Measurements from ENCODE around the gene NCR3LG1.

NCR3LG1 gene

GRCh38 chr11:17392872-17393271 lies 41.3 kb downstream of the NCR3LG1 start:
- TF ChIP-seq CTCF (IDR thresholded peaks at IDR 0.05; ENCODE audit: borderline replicate concordance, insufficient read depth, low read depth, low read length) = no peak
- no peak overlapping the region for H3K4me3 ChIP-seq (ENCODE audit: low read depth, low read length)

GRCh38 chr11:17393472-17393871 lies 41.9 kb downstream of the NCR3LG1 start:
- no peak overlapping the region for H3K4me3 ChIP-seq (ENCODE audit: low read depth, low read length)
- TF ChIP-seq CTCF (IDR thresholded peaks at IDR 0.05; ENCODE audit: borderline replicate concordance, insufficient read depth, low read depth, low read length) = no peak

GRCh38 chr11:17394743-17395390 lies 43.3 kb downstream of the NCR3LG1 start:
- no peak overlapping the region for H3K4me3 ChIP-seq (ENCODE audit: low read depth, low read length)
- TF ChIP-seq CTCF (IDR thresholded peaks at IDR 0.05; ENCODE audit: borderline replicate concordance, insufficient read depth, low read depth, low read length) = no peak

GRCh38 chr11:17395554-17395961 lies 44.0 kb downstream of the NCR3LG1 start:
- H3K4me3 ChIP-seq (ENCODE audit: low read depth, low read length) = no peak overlapping the region
- no peak for TF ChIP-seq CTCF (IDR thresholded peaks at IDR 0.05; ENCODE audit: borderline replicate concordance, insufficient read depth, low read depth, low read length)

- TF ChIP-seq CTCF (IDR thresholded peaks at IDR 0.05; ENCODE audit: borderline replicate concordance, insufficient read depth, low read depth, low read length) = no peak
These were observed 44.4 kb downstream of the NCR3LG1 start for GRCh38 chr11:17395978-17396377.

GRCh38 chr11:17396598-17397310 lies 45.2 kb downstream of the NCR3LG1 start:
- no peak for TF ChIP-seq CTCF (IDR thresholded peaks at IDR 0.05; ENCODE audit: borderline replicate concordance, insufficient read depth, low read depth, low read length)
- H3K4me3 ChIP-seq (ENCODE audit: low read depth, low read length) = no peak overlapping the region

More at GRCh38 chr11:17395978-17396377, 44.4 kb downstream of the NCR3LG1 start:
- H3K4me3 ChIP-seq (ENCODE audit: low read depth, low read length) = no peak overlapping the region
